A549 (cell line): ENCODE data around the gene CDC14B. TPM values are rescaled to one million over a fixed set of nuclear protein-coding genes. Genes with fewer than 3 reads are reported as not detected.

ENCODE experiments used
- ATAC-seq, 2 experiments: fragments of 200-7000 bp in 1 of 2; fragments of >200 bp in 1 of 2; cut with Nextera tagmentation in 1 of 2; cut with Tn5 transposase in 1 of 2; 3 replicates each; pipeline versions ENCODE4 v1.8.0 to v1.9.1; 2018 to 2020; ENCODE audit warnings: mild to moderate bottlenecking in 1 of 2, moderate library complexity in 1 of 2
- CTCF ChIA-PET: fragments of 300-600 bp; sonication (Branson Sonifier 250); formaldehyde crosslinking; extraction: SDS; loops from one replicate; lab custom pipeline; 2021; ENCODE audit warnings: antibody characterized with exemption, inconsistent platforms; lab: Yijun Ruan, JAX
- POLR2A ChIA-PET: fragments of 350-600 bp; formaldehyde crosslinking; extraction: SDS; loops from one replicate; lab custom pipeline; 2021; ENCODE audit warnings: antibody characterized with exemption, inconsistent platforms; lab: Yijun Ruan, JAX
- DNase-seq, 2 experiments: peaks; one replicate each; pipeline versions ENCODE4 v3.0.0 to v3.0.0-alpha.2; 2011 to 2016; ENCODE audit warnings: low read depth in 1 of 2, low spot score in 1 of 2
- FAIRE-seq: peaks from 2 replicates; lab custom pipeline; 2011; peaks lifted over from hg19 to GRCh38; lab: Jason Lieb, UNC
- H3K27ac ChIP-seq, 2 experiments: fragments of >200 bp; sonication (Bioruptor Twin); formaldehyde crosslinking; 3 replicates each; pipeline ENCODE4 v1.5.1; 2016 to 2017
- H3K4me1 ChIP-seq: fragments of >200 bp; sonication (Bioruptor Twin); formaldehyde crosslinking; 3 replicates; pipeline ENCODE4 v1.6.1; 2016
- H3K4me2 ChIP-seq: fragments of >200 bp; sonication (Bioruptor Twin); formaldehyde crosslinking; 3 replicates; pipeline ENCODE4 v1.6.1; 2016
- H3K4me3 ChIP-seq: fragments of >200 bp; sonication (Bioruptor Twin); formaldehyde crosslinking; 3 replicates; pipeline ENCODE4 v1.5.1; 2016
- H3K9me3 ChIP-seq: fragments of >200 bp; sonication (Bioruptor Twin); formaldehyde crosslinking; 3 replicates; pipeline ENCODE4 v1.6.1; 2016
- BHLHE40 ChIP-seq: IDR thresholded peaks from 2 replicates; pipeline ENCODE4 v1.6.1; 2012; ENCODE audit warnings: low read depth, low read length, inconsistent platforms
- CEBPB ChIP-seq, 2 experiments: fragments of >200 bp in 1 of 2; sonication (Bioruptor Twin) in 1 of 2; formaldehyde crosslinking in 1 of 2; IDR thresholded peaks; 2 replicates each; pipeline ENCODE4 v1.6.1; 2012 to 2016
- CHD4 ChIP-seq: fragments of 200-600 bp; sonication (generic); IDR thresholded peaks from 2 replicates; pipeline ENCODE4 v1.6.1; 2016; ENCODE audit warnings: antibody characterized with exemption, mild to moderate bottlenecking, borderline replicate concordance
- EHF ChIP-seq: fragments of 250-450 bp; sonication (Bioruptor Pico); IDR thresholded peaks from 2 replicates; pipeline ENCODE4 v1.5.0; 2020; ENCODE audit warnings: mild to moderate bottlenecking
- GATA3 ChIP-seq: IDR thresholded peaks from 2 replicates; pipeline ENCODE4 v1.6.1; 2012; ENCODE audit warnings: borderline replicate concordance
- HOXA7 ChIP-seq: fragments of 250-450 bp; sonication (Bioruptor Pico); IDR thresholded peaks from 2 replicates; pipeline ENCODE4 v1.5.0; 2020; ENCODE audit warnings: mild to moderate bottlenecking, moderate library complexity
- KDM1A ChIP-seq: fragments of 200-600 bp; sonication (generic); IDR thresholded peaks from 2 replicates; pipeline ENCODE4 v1.6.1; 2016; ENCODE audit warnings: low read depth, mild to moderate bottlenecking
- KDM5A ChIP-seq: fragments of 200-600 bp; sonication (generic); IDR thresholded peaks from 2 replicates; pipeline ENCODE4 v1.6.1; 2016; ENCODE audit warnings: antibody characterized with exemption, mild to moderate bottlenecking
- MAZ ChIP-seq: fragments of 150-350 bp; IDR thresholded peaks from 2 replicates; pipeline ENCODE4 v1.6.1; 2014; ENCODE audit warnings: antibody characterized with exemption, low read depth, low read length, borderline replicate concordance
- NPAS2 ChIP-seq: fragments of 250-450 bp; sonication (Bioruptor Pico); IDR thresholded peaks from 2 replicates; pipeline ENCODE4 v1.8.0; 2022; ENCODE audit warnings: mild to moderate bottlenecking, moderate library complexity, borderline replicate concordance
- NR3C1 ChIP-seq: fragments of >200 bp; sonication (Bioruptor Twin); formaldehyde crosslinking; IDR thresholded peaks from 3 replicates; pipeline ENCODE4 v1.6.1; 2017
- POLR2AphosphoS2 ChIP-seq: conservative IDR thresholded peaks from 2 replicates; pipeline ENCODE4 v1.6.1; 2012; ENCODE audit warnings: low read length, improper control_type of control experiment, inconsistent platforms
- RCOR1 ChIP-seq: fragments of 150-350 bp; IDR thresholded peaks from 2 replicates; pipeline ENCODE4 v1.6.1; 2014; ENCODE audit warnings: antibody characterized with exemption, low read length, low read depth
- RFX5 ChIP-seq: fragments of 450-650 bp; IDR thresholded peaks from 2 replicates; pipeline ENCODE4 v1.7.1; 2014; ENCODE audit warnings: antibody characterized with exemption, mild to moderate bottlenecking, moderate library complexity
- RNF2 ChIP-seq: fragments of 200-600 bp; sonication (generic); IDR thresholded peaks from 2 replicates; pipeline ENCODE4 v1.6.1; 2016; ENCODE audit warnings: low read depth, mild to moderate bottlenecking, antibody characterized with exemption, moderate library complexity, borderline replicate concordance
- ZC3H11A ChIP-seq: fragments of 450-650 bp; IDR thresholded peaks from 2 replicates; pipeline ENCODE4 v1.6.1; 2014; ENCODE audit warnings: antibody characterized with exemption, mild to moderate bottlenecking
- ZFP36 ChIP-seq: fragments of 450-650 bp; IDR thresholded peaks from 2 replicates; pipeline ENCODE4 v1.6.1; 2014; ENCODE audit warnings: borderline replicate concordance; ENCODE audit not compliant: partially characterized antibody
- ZSCAN20 ChIP-seq: fragments of 250-450 bp; sonication (Bioruptor Pico); IDR thresholded peaks from 2 replicates; pipeline ENCODE4 v1.8.0; 2022; ENCODE audit warnings: mild to moderate bottlenecking, moderate library complexity
- WGBS: methylation state at CpG from one replicate; pipeline ENCODE4 v1.1.6; 2017; ENCODE audit errors: missing lambda C conversion rate; 5-methylcytosine and 5-hydroxymethylcytosine counted together
- polyA plus RNA-seq, 4 experiments: library from polyadenylated mRNA; depleted of rRNA in 3 of 4; stranded (reverse); fragments of >200 nt; fragmentation: RNase III in 1 of 4; extraction: RNeasy Plus Mini Kit Qiagen cat#74134 plus additional on column Dnase treatment in 1 of 4; gene quantifications; 2 replicates in 3 of 4; 3 replicates in 1 of 4; pipeline ENCODE4 v1.2.3, GENCODE V29; 2011 to 2017
- TF ChIP-seq, protein P1 (sequence below): IDR thresholded peaks from 2 replicates; pipeline ENCODE4 v1.6.1; 2012
- TF ChIP-seq, protein P2 (sequence below): fragments of 250-450 bp; sonication (Bioruptor Pico); IDR thresholded peaks from 2 replicates; pipeline ENCODE4 v1.5.0; 2021; ENCODE audit warnings: mild to moderate bottlenecking, moderate library complexity, borderline replicate concordance
- TF ChIP-seq, protein P3 (sequence below): fragments of >200 bp; sonication (Bioruptor Twin); formaldehyde crosslinking; IDR thresholded peaks from 3 replicates; pipeline ENCODE4 v1.6.1; 2016
- TF ChIP-seq, protein P4 (sequence below): fragments of 150-350 bp; IDR thresholded peaks from 2 replicates; pipeline ENCODE4 v1.6.1; 2014; ENCODE audit warnings: low read depth, mild to moderate bottlenecking, low read length
- TF ChIP-seq, protein P5 (sequence below): IDR thresholded peaks from 2 replicates; pipeline ENCODE4 v1.6.1; 2012

Gene CDC14B
- polyA plus RNA-seq, 2 of the 4 experiments (the other 2 are of a cell fraction), result 9.9 to 17.3 TPM

DNA sequence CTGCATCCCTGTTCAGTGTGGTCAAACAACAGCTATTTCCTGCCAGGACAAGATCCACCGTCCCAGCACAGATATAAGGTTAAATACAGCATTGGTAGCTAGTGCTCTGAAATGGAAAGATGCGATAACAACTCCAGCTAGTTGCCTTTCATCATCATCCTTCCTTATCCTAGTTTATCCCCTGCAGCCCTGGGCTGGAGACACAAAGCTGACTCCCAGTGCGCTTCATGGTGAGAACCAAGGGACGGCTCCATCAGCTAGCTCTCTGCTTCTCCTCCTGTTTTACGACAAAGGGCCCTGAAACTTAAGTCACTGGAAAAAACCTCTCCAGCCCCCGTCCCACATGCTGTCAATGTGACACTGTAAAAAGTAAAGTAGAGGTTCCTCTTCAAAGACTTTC, 37.9 kb downstream of the CDC14B start:
- POLR2A ChIA-PET, result no interaction called here
- Histone ChIP-seq H3K4me3 (no peak overlapping the region), H3K9me3 (no peaks in the 10 kb centered on the region), H3K27ac (no peak overlapping the region), H3K4me2 (no peak overlapping the region), H3K4me1 (no peaks in the 10 kb centered on the region; the same call in 2 of the 3 replicates)
- CTCF ChIA-PET, result interaction anchor here (1.0 kb wide), 1 partner anchor 15 kb away, joined by 3 read pairs; no protein-coding TSS in a partner anchor
- DNase-seq, result no peak
- WGBS, result 88% methylated on average over 6 of the region's 6 CpGs
- peak in 1 of 2 experiments; percentile 24; a peak in 2 of 6 replicates for ATAC-seq
- FAIRE-seq, result no peak
- TF ChIP-seq POLR2AphosphoS2 (no peak), NPAS2 (no peak)
- TF ChIP-seq, protein P1, sequence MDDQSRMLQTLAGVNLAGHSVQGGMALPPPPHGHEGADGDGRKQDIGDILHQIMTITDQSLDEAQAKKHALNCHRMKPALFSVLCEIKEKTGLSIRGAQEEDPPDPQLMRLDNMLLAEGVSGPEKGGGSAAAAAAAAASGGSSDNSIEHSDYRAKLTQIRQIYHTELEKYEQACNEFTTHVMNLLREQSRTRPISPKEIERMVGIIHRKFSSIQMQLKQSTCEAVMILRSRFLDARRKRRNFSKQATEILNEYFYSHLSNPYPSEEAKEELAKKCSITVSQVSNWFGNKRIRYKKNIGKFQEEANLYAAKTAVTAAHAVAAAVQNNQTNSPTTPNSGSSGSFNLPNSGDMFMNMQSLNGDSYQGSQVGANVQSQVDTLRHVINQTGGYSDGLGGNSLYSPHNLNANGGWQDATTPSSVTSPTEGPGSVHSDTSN, result no peak
- TF ChIP-seq, protein P2, sequence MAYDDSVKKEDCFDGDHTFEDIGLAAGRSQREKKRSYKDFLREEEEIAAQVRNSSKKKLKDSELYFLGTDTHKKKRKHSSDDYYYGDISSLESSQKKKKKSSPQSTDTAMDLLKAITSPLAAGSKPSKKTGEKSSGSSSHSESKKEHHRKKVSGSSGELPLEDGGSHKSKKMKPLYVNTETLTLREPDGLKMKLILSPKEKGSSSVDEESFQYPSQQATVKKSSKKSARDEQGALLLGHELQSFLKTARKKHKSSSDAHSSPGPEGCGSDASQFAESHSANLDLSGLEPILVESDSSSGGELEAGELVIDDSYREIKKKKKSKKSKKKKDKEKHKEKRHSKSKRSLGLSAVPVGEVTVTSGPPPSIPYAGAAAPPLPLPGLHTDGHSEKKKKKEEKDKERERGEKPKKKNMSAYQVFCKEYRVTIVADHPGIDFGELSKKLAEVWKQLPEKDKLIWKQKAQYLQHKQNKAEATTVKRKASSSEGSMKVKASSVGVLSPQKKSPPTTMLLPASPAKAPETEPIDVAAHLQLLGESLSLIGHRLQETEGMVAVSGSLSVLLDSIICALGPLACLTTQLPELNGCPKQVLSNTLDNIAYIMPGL (CRISPR knock-in tag), result no peak
- TF ChIP-seq, protein P3, sequence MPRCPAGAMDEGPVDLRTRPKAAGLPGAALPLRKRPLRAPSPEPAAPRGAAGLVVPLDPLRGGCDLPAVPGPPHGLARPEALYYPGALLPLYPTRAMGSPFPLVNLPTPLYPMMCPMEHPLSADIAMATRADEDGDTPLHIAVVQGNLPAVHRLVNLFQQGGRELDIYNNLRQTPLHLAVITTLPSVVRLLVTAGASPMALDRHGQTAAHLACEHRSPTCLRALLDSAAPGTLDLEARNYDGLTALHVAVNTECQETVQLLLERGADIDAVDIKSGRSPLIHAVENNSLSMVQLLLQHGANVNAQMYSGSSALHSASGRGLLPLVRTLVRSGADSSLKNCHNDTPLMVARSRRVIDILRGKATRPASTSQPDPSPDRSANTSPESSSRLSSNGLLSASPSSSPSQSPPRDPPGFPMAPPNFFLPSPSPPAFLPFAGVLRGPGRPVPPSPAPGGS, result no peak

DNA sequence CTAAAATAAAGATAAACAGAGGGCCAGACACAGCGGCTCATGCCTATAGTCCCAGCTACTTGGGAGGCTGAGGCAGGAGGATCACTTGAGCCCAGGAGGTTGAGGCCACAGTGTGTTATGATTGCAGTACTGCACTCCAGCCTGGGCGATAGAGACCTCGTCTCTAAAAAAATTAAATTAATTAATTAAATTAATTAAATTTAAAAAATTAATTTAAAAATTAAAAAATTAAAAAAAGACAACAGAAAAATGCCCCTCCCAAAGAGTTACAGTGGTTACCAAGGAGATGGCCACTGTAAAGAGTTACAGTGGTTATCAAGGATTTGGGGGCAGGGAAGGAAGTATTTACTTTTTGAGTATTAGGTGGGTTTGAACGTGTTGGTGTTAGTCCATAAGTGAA, 38.3 kb downstream of the CDC14B start:
- no peak for FAIRE-seq
- WGBS, result 87% methylated on average over 4 of the region's 4 CpGs
- no peak for ATAC-seq
- CTCF ChIA-PET, result no interaction called here
- Histone ChIP-seq H3K9me3 (no peaks in the 10 kb centered on the region), H3K27ac (no peak overlapping the region), H3K4me3 (no peak overlapping the region), H3K4me1 (no peaks in the 10 kb centered on the region; the same call in 2 of the 3 replicates), H3K4me2 (no peak overlapping the region)
- no peak for DNase-seq
- TF ChIP-seq KDM5A, result no peak
- no peak for TF ChIP-seq RCOR1
- TF ChIP-seq, all 56 proteins: peak for 0
- POLR2A ChIA-PET, result no interaction called here

DNA sequence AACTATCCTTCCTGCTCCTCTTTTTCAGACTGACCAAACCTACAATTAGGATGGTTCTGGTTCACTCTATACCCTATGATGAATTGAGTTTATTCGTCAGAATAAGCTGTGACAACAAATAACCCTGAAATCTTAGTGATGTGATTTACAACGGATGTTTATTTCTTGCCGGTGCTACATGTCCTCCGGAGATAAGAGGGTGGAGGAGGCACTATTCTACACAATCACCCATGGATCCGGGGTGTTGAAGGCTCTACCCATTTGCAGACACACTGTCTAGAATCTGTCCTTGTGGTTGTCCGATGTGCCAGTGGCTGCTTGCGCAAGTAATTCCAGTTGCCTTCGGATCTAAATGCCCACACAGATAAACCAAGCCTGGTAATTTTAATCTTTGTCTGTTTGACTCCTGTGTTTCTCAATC, 44.7 kb downstream of the CDC14B start:
- FAIRE-seq (no peak), ATAC-seq (no peak), DNase-seq (no peak)
- Histone ChIP-seq H3K4me1 (no peaks in the 10 kb centered on the region), H3K27ac (no peak overlapping the region), H3K4me3 (no peak overlapping the region), H3K4me2 (no peak overlapping the region), H3K9me3 (no peaks in the 10 kb centered on the region)
- WGBS, result 84% methylated on average over 8 of the region's 8 CpGs
- TF ChIP-seq KDM5A, result no peak
- TF ChIP-seq HOXA7 (CRISPR knock-in tag), result no peak
- TF ChIP-seq RNF2, result no peak
- TF ChIP-seq CEBPB (IDR thresholded peaks at IDR 0.05), result peak in 1 of 2 experiments; percentile 24; a peak in 1 of 4 replicates
- TF ChIP-seq, protein P4, sequence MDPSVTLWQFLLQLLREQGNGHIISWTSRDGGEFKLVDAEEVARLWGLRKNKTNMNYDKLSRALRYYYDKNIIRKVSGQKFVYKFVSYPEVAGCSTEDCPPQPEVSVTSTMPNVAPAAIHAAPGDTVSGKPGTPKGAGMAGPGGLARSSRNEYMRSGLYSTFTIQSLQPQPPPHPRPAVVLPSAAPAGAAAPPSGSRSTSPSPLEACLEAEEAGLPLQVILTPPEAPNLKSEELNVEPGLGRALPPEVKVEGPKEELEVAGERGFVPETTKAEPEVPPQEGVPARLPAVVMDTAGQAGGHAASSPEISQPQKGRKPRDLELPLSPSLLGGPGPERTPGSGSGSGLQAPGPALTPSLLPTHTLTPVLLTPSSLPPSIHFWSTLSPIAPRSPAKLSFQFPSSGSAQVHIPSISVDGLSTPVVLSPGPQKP, result no peak
- no peak for TF ChIP-seq NR3C1
- TF ChIP-seq ZSCAN20, result no peak
- no peak for TF ChIP-seq ZC3H11A
- ChIA-PET POLR2A (no interaction called here), CTCF (no interaction called here)

DNA sequence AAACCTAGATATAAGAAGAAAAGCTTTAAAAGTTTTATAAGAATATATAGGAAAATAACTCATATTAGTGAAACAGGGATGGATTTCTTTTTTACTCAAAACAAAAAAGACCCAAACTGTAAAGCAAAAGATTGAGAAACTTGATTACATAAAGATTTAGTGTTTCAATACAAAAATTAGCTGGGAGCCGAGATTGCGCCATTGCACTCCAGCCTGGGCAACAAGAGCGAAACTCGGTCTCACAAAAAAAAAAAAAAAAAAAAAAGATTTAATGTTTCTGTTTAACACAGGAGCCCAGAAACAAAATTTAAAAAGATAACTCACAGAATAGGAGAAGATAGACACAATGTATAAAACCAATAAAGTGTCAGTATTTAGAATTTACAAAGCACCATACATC, 45.2 kb downstream of the CDC14B start:
- WGBS, result 95% methylated on average over 4 of the region's 4 CpGs
- CTCF ChIA-PET, result interaction anchor here (0.5 to 0.7 kb wide), 2 partner anchors 27 to 244 kb away, joined by 3 read pairs; no protein-coding TSS in a partner anchor
- FAIRE-seq, result no peak

More for the DNA sequence above, 45.2 kb downstream of the CDC14B start:
- ATAC-seq, result no peak
- Histone ChIP-seq H3K27ac (no peak overlapping the region), H3K4me1 (no peaks in the 10 kb centered on the region), H3K4me2 (no peak overlapping the region), H3K4me3 (no peak overlapping the region), H3K9me3 (no peaks in the 10 kb centered on the region)
- POLR2A ChIA-PET, result no interaction called here
- TF ChIP-seq, protein P5, sequence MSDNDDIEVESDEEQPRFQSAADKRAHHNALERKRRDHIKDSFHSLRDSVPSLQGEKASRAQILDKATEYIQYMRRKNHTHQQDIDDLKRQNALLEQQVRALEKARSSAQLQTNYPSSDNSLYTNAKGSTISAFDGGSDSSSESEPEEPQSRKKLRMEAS, result no peak
- TF ChIP-seq EHF (CRISPR knock-in tag), result no peak
- TF ChIP-seq KDM1A, result no peak
- no peak for TF ChIP-seq CHD4
- no peak for TF ChIP-seq MAZ
- TF ChIP-seq ZC3H11A, result no peak
- no peak for TF ChIP-seq BHLHE40
- no peak for TF ChIP-seq RFX5
- no peak for TF ChIP-seq GATA3
- TF ChIP-seq ZFP36, result no peak
- no peak for DNase-seq
